Fibroblast of the aortic adventitia (primary cell): Measurements from ENCODE around the gene ENTREP1. TPM values are rescaled to one million over a fixed set of nuclear protein-coding genes. Genes with fewer than 3 reads are reported as not detected.
"Not testable (repeated sequence)": the region's sequence is repeated elsewhere in the genome, so short reads cannot be mapped to it uniquely, and the experiment has no call there.

Source experiments
- DNase-seq: peaks from one replicate; pipeline ENCODE4 v3.0.0-alpha.2; 2010; ENCODE audit warnings: low read depth
- H3K4me3 ChIP-seq: 2 replicates; pipeline ENCODE4 v1.5.1; 2011; ENCODE audit warnings: low read depth, mild to moderate bottlenecking, control low read depth, low read length, moderate library complexity
- total RNA-seq: library from RNA; depleted of rRNA; stranded (reverse); fragments of >200 nt; gene quantifications from 2 replicates; pipeline ENCODE4 v1.2.3, GENCODE V29; 2012; ENCODE audit warnings: low replicate concordance
- TF ChIP-seq, protein P1 (sequence below): IDR thresholded peaks from 2 replicates; pipeline ENCODE4 v1.5.1; 2011; ENCODE audit warnings: mild to moderate bottlenecking, low read length, control low read depth, inconsistent platforms; ENCODE audit not compliant: insufficient read depth

ENTREP1 gene
- total RNA-seq, 1 donor, result 0.18 TPM

DNA sequence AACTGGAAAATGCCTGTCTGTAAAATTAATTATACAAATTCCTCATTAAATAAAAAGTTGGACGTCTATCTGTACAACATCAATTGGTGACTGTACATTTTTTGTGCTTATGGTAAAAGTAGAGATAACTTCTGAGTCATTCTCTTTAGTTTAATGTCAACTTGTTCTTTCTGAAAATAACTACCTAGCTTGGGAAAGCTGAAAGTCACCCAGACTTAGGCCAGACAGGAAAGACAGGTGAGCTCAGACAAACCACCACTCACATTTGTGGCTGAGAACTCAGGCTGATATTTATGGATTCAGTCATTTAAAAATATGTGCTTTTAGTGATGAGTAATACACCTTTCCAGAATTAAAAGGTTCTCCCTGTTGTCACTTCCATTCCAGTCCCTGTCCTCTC lies 31.9 kb upstream of the ENTREP1 start:
- DNase-seq, result no peak
- H3K4me3 ChIP-seq, result no peak overlapping the region
- TF ChIP-seq, protein P1, sequence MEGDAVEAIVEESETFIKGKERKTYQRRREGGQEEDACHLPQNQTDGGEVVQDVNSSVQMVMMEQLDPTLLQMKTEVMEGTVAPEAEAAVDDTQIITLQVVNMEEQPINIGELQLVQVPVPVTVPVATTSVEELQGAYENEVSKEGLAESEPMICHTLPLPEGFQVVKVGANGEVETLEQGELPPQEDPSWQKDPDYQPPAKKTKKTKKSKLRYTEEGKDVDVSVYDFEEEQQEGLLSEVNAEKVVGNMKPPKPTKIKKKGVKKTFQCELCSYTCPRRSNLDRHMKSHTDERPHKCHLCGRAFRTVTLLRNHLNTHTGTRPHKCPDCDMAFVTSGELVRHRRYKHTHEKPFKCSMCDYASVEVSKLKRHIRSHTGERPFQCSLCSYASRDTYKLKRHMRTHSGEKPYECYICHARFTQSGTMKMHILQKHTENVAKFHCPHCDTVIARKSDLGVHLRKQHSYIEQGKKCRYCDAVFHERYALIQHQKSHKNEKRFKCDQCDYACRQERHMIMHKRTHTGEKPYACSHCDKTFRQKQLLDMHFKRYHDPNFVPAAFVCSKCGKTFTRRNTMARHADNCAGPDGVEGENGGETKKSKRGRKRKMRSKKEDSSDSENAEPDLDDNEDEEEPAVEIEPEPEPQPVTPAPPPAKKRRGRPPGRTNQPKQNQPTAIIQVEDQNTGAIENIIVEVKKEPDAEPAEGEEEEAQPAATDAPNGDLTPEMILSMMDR, result no peak

DNA sequence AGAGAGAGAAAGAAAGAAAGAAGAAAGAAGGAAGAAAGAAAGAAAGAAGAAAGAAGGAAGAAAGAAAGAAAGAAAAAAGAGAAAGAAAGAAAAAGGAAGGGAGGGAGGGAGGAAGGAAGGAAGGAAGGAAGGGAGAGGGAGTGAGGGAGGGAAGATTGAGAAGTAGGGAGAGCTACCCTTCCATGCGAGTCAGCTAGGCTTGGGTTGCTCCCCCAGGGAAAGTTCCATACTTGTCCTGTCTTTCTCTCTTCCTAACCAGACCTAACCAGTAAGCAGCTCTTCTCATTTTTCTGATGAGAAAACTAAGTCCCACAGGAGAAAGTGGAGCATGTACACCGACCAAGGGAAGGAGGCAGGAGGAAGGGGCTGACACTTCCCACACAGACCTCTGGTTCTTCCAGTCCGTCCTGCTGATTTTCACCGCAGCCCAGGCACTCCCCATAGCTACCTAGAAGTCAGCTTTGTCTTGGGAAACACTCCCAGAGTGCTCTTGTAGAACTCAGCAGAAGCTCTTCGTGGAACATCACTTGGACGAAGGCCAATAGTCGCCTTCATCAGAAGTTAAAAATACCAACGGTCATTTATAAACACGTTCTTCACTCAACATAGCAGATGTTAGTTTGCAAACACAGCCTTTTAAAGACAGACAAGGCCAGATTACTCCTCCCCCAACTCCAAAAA lies 29.0 kb upstream of the ENTREP1 start:
- no peak overlapping the region for H3K4me3 ChIP-seq
- TF ChIP-seq, protein P1, result no peak
- DNase-seq, result no peak

DNA sequence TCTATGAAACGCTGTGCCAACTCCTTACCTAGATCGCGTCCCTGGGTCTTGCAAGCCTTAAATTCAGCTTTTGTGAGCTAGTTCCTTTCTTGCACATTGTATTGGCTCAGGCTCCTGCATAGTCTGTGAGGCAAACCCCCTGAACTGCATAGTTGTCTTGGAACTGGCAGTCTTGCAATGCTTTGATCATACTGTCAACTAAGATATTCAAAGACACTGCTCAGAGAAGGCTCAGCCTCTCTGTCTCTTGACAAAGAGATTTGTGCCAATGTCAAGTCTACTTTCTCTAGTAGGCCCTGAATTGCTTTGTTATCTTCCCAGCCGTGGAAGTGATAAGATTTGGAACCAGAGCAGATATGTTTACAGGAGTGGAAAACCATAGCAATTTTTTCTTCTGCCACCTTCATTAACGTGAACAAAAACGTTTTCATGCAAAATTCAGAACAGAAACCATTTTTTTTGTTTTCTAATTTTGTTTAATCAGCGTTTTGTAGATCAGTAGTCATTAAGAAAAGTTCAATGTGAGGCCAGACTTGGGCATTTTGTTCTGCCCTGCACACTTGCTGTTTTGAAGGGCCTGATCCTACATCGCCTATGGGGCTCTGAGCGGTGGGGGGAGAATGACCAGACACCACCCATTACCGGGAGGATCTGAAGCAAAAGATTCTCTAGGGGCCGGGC lies 27.6 kb upstream of the ENTREP1 start:
- DNase-seq, result no peak
- no peak overlapping the region for H3K4me3 ChIP-seq

DNA sequence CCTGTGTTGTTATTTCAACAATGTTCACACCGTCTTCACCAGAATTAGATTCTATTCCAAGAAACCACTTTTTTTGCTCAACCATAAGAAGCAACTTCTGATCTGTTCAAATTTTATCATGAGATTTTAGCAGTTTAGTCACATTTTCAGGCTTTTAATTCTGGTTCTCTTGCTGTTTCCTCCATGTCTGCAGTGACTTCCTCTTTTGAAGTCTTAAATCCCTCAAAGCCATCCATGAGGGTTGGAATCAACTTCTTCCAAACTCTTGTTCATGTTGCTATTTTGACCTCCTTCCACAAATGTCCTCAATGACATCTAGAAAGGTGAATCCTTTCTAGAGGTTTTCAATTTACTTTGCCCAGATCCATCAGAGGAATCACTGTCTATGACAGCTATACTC lies 25.7 kb upstream of the ENTREP1 start:
- TF ChIP-seq, protein P1, result no peak
- no peak for DNase-seq
- no peak overlapping the region for H3K4me3 ChIP-seq

More for the DNA sequence above, 27.6 kb upstream of the ENTREP1 start:
- TF ChIP-seq, protein P1, result no peak

DNA sequence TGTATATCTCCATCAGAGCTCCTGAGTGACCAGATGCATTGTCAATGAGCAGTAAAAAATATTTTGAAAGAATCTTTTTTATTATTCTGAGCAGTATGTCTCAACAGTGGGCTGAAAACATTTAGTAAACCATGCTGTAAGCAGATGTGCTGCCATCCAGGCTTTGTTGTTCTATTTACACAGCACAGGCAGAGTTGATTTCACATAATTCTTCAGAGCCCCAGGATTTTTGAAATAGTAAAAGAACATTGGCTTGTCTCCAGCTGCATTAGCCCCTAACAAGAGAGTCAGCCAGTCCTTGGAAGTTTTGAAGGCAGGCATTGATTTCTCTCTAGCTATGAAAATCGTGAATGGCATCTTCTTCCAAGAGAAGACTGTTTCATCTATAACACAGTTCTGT lies 25.2 kb upstream of the ENTREP1 start:
- no peak for DNase-seq
- H3K4me3 ChIP-seq, result no peak overlapping the region
- TF ChIP-seq, protein P1, result no peak

DNA sequence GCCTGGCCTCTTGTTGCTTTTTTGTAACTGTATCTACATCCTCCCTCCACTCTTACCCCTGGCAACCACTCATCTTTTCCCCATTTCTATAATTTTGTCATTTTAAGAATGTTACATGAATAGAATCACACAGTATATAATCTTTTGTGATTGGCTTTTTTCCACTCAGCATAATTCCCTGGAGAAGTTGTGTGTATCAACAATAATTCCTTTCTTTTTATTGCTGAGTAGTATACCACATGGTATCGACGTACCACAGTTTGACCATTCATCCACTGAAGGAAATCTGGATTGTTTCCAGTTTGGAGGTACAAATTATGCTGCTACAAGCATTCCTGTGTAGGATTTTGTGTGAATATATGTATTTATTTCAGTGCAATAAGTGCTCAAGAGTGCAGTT lies 21.7 kb upstream of the ENTREP1 start:
- TF ChIP-seq, protein P1, result no peak
- no peak for DNase-seq
- H3K4me3 ChIP-seq, result no peak overlapping the region

DNA sequence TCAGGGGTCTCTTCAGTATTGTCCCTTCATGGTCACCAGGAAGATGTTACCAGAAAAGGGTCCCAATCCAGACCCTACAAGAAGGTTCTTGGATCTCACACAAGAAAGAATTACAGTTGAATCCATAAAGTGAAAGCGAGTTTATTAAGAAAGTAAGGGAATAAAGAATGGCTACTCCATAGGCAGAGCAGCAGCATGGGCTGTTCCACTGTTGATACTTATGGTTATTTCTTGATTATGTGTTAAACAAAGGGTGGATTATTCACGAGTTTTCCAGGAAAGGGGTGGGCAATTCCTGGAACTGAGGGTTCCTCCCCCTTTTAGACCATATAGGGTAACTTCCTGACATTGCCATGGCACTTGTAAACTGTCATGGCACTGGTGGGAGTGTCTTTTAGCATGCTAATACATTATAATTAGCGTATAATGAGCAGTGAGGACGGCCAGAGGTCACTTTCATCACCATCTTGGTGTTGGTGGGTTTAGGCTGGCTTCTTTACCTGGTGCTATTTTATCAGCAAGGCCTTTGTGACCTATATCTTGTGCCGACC lies 18.0 kb upstream of the ENTREP1 start:
- DNase-seq, H3K4me3 ChIP-seq: not testable (repeated sequence)
